Kidney (tissue), 14 donors: Measurements from ENCODE around the gene FLNB. TPM values are rescaled to one million over a fixed set of nuclear protein-coding genes. Genes with fewer than 3 reads are reported as not detected.

ENCODE experiments used
- DNase-seq, 5 donors: peaks; one replicate each; pipeline ENCODE4 v3.0.0-alpha.2; 2013 to 2020
- FAIRE-seq: peaks from 2 replicates; lab custom pipeline; 2012; peaks lifted over from hg19 to GRCh38; lab: Jason Lieb, UNC
- H3K27ac ChIP-seq, 2 donors: one replicate each; pipeline ENCODE4 v1.7.0; 2013; ENCODE audit warnings: low read depth in 2 of 2, low read length in 2 of 2, inconsistent platforms in 1 of 2
- H3K27me3 ChIP-seq: one replicate; pipeline ENCODE4 v1.7.1; 2013; ENCODE audit warnings: low read length, inconsistent platforms; ENCODE audit not compliant: control insufficient read depth, insufficient read depth
- H3K36me3 ChIP-seq, 3 donors: one replicate each; pipeline versions ENCODE4 v1.7.0 to v1.7.1; 2013; ENCODE audit warnings: low read length in 3 of 3, control low read depth in 1 of 3, inconsistent platforms in 1 of 3; ENCODE audit not compliant: insufficient read depth in 3 of 3, control insufficient read depth in 2 of 3
- H3K4me1 ChIP-seq, 3 donors: one replicate each; pipeline versions ENCODE4 v1.7.0 to v1.7.1; 2013; ENCODE audit warnings: low read length in 3 of 3, inconsistent platforms in 1 of 3, low read depth in 1 of 3; ENCODE audit not compliant: control insufficient read depth in 2 of 3, insufficient read depth in 2 of 3
- H3K4me3 ChIP-seq, 3 donors: one replicate each; pipeline versions ENCODE4 v1.7.0 to v1.8.1; 2013; ENCODE audit warnings: low read length in 3 of 3, control low read depth in 1 of 3, inconsistent platforms in 1 of 3
- H3K9ac ChIP-seq, 3 donors: one replicate each; pipeline versions ENCODE4 v1.7.0 to v1.7.1; 2013; ENCODE audit warnings: low read length in 3 of 3, control low read depth in 1 of 3, inconsistent platforms in 1 of 3
- H3K9me3 ChIP-seq, 3 donors: one replicate each; pipeline versions ENCODE4 v1.7.0 to v1.7.1; 2013; ENCODE audit warnings: low read length in 3 of 3, control low read depth in 1 of 3, inconsistent platforms in 1 of 3; ENCODE audit not compliant: control insufficient read depth in 2 of 3, insufficient read depth in 1 of 3
- intact Hi-C: fragments of 100-400 bp; cut with DNase I; formaldehyde crosslinking; loops from one replicate; pipeline ENCODE4 v1.11.1; 2022
- polyA plus RNA-seq: library from polyadenylated mRNA; stranded (reverse); fragments of 350-450 nt; fragmentation: Illumina TruSeq; extraction: RNeasy Lipid Tissue Mini Kit (QIAGEN cat#74804); gene quantifications from one replicate; pipeline ENCODE4 v1.2.3, GENCODE V29; 2014; ENCODE audit warnings: low read depth, low replicate concordance; ENCODE audit not compliant: insufficient read depth
- total RNA-seq: library from RNA; stranded (reverse); fragmentation: NEBNext Ultra II Directional; extraction: Animal tissue kit (Norgen Biotek cat#: 25700); gene quantifications from one replicate; pipeline ENCODE4 v1.2.1, GENCODE V29; 2021
- TF ChIP-seq, protein P1 (sequence below): IDR thresholded peaks from 3 replicates; pipeline ENCODE4 v1.5.1; 2012; ENCODE audit warnings: mild to moderate bottlenecking, moderate library complexity, borderline replicate concordance; ENCODE audit not compliant: insufficient read depth; ENCODE audit errors: extremely low read depth
- donor health status: control.
- donor health status: control.
- donor health status: control.
- donor health status: control.
- donor health status: control.
- donor health status: DM: yes; HTN: yes; CAD: no.
- donor health status: Normal renal cell carcinoma (clear cell type).

The FLNB gene
- total and polyA plus RNA-seq, 2 donors from 2014 or later: 115 to 216 TPM

- FAIRE-seq: no peak
- no peak overlapping the region for H3K4me3 ChIP-seq
- TF ChIP-seq, protein P1, sequence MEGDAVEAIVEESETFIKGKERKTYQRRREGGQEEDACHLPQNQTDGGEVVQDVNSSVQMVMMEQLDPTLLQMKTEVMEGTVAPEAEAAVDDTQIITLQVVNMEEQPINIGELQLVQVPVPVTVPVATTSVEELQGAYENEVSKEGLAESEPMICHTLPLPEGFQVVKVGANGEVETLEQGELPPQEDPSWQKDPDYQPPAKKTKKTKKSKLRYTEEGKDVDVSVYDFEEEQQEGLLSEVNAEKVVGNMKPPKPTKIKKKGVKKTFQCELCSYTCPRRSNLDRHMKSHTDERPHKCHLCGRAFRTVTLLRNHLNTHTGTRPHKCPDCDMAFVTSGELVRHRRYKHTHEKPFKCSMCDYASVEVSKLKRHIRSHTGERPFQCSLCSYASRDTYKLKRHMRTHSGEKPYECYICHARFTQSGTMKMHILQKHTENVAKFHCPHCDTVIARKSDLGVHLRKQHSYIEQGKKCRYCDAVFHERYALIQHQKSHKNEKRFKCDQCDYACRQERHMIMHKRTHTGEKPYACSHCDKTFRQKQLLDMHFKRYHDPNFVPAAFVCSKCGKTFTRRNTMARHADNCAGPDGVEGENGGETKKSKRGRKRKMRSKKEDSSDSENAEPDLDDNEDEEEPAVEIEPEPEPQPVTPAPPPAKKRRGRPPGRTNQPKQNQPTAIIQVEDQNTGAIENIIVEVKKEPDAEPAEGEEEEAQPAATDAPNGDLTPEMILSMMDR: no peak
Observed at GRCh38 chr3:57959423-57960173, 48.6 kb upstream of the FLNB start.

GRCh38 chr3:57960174-57960505 lies 48.1 kb upstream of the FLNB start:
- H3K4me1 ChIP-seq: peaks cover 0 to 14% (median 0%) of the 10 kb centered on the region in 3 donors
- H3K4me3 ChIP-seq: no peak overlapping the region
- H3K27ac ChIP-seq: peak overlapping the region in 1 of 2 donors; percentile 13
- intact Hi-C loops: no loop called here
- FAIRE-seq (no peak), DNase-seq (no peak)
- TF ChIP-seq, protein P1: no peak
- no peaks in the 10 kb centered on the region for H3K9me3 ChIP-seq
- H3K27me3 ChIP-seq: no peaks in the 10 kb centered on the region
- H3K9ac ChIP-seq: no peak overlapping the region
- H3K36me3 ChIP-seq: no peaks in the 10 kb centered on the region

More at GRCh38 chr3:57959423-57960173, 48.6 kb upstream of the FLNB start:
- no peaks in the 10 kb centered on the region for H3K9me3 ChIP-seq
- H3K27ac ChIP-seq: peak overlapping the region; percentile 13 to 41
- H3K27me3 ChIP-seq: no peaks in the 10 kb centered on the region
- peaks cover 0 to 14% (median 0%) of the 10 kb centered on the region in 3 donors for H3K4me1 ChIP-seq
- intact Hi-C loops: no loop called here
- no peak overlapping the region for H3K9ac ChIP-seq
- H3K36me3 ChIP-seq: no peaks in the 10 kb centered on the region
- peak in 1 of 5 donors; percentile 48 for DNase-seq

DNA sequence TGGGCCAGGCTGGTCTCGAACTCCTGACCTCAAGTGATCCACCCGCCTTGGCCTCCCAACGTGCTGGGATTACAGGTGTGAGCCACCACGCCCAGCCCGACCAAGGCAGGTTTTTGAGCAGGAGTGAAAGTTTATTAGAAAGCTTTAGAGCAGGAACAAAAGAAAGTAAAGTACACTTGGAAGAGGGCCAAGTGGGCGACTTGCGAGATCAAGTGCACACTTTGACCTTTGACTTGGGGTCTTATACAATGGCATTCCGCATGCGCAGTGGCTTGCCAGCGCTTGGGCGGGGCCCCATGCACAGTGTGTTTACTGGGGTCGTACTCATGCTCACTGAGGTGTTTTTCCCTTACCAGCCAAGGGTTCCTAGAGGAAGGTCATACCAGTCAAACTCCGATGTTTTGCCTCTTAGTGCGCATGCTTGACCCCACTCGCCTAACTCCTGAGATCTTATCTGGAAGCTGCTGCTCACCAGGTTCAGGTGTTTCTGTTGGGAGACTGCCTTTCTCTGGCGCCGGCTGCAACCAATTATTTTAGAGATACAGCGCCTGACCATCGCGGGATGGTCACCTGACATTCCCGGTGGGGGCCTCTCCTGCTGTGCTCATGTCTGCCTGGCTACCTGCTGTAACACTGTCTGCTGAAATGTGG lies 46.9 kb upstream of the FLNB start:
- Histone ChIP-seq H3K9ac (no peak overlapping the region), H3K4me3 (no peak overlapping the region), H3K27ac (peak overlapping the region in 1 of 2 donors; percentile 13), H3K9me3 (no peaks in the 10 kb centered on the region), H3K4me1 (peaks cover 0 to 14% (median 0%) of the 10 kb centered on the region in 3 donors), H3K36me3 (no peaks in the 10 kb centered on the region), H3K27me3 (no peaks in the 10 kb centered on the region)
- intact Hi-C loops: no loop called here
- DNase-seq: no peak
- no peak for FAIRE-seq
- TF ChIP-seq, protein P1: no peak
